ENCODE measurements around the gene AQP9.

DNA sequence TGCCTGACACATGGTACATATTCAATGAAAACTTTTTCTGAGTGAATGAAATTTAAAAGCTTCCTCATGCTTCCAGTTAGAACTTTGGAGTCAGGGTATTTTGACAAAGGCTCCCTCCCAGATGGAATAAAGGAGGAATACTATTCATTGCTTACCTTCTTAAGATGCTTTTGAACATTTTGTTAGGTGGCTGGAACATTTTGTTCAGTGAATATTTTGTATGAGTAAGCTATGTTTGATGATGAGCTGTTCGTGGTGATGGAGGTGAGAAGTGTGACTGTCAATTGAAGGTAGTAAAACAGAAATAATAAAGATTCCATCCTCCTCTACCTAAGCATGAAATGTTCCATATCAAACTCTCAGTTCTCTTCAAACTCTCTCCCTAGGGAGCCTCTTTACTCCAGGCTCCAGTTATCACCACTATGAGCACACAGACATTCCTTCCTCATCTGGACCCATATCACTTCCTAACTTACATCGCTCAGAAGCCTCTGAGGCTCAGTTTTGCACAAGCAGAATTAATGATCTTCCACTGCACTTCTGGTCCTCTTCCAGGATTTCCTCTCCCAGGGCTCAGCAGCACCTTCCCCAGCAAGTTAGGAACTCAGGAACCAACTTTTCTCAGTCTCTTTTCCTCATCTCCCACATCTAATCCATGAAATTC is 2.5 kb upstream of the AQP9 start:
- TF ChIP-seq POLR2A (IDR thresholded peaks at IDR 0.05) (no peak), EP300 (IDR thresholded peaks at IDR 0.05) (no peak), POLR2AphosphoS5 (IDR thresholded peaks at IDR 0.05) (no peak)

Measured in sigmoid colon (tissue), 4 donors.